Vagina (tissue), 2 donors: ENCODE data around the gene GLA. TPM values are rescaled to one million over a fixed set of nuclear protein-coding genes. Genes with fewer than 3 reads are reported as not detected.

ENCODE experiments used
- DNase-seq, 2 donors: peaks; one replicate each; pipeline ENCODE4 v3.0.0-alpha.2; 2017; ENCODE audit errors: extremely low spot score in 2 of 2
- H3K27ac ChIP-seq: fragments of 200-600 bp; sonication (generic); one replicate; pipeline ENCODE4 v1.5.1; 2019
- H3K27me3 ChIP-seq: fragments of 200-600 bp; sonication (generic); one replicate; pipeline ENCODE4 v1.5.1; 2019
- H3K36me3 ChIP-seq, 2 donors: fragments of 200-600 bp; sonication (generic); one replicate each; pipeline ENCODE4 v1.5.1; 2017 to 2019
- H3K4me1 ChIP-seq: fragments of 200-600 bp; sonication (generic); one replicate; pipeline ENCODE4 v1.5.1; 2019
- H3K4me3 ChIP-seq, 2 donors: fragments of 200-600 bp; sonication (generic); 1 replicate in 1 of 2; 2 replicates in 1 of 2; pipeline ENCODE4 v1.5.1; 2016 to 2019
- H3K9me3 ChIP-seq: fragments of 200-600 bp; sonication (generic); one replicate; pipeline ENCODE4 v1.5.1; 2019
- POLR2A ChIP-seq, 2 donors: fragments of 450-650 bp; IDR thresholded peaks; one replicate each; pipeline ENCODE4 v1.6.1; 2017; ENCODE audit warnings: antibody characterized with exemption in 2 of 2, mild to moderate bottlenecking in 2 of 2, moderate library complexity in 2 of 2
- POLR2AphosphoS5 ChIP-seq, 2 donors: sonication (generic); formaldehyde crosslinking; IDR thresholded peaks; one replicate each; pipeline ENCODE4 v1.9.0; 2017; ENCODE audit warnings: antibody characterized with exemption in 2 of 2, mild to moderate bottlenecking in 2 of 2, low read depth in 1 of 2; ENCODE audit not compliant: insufficient read depth in 1 of 2
- intact Hi-C: fragments of 100-400 bp; cut with DNase I; formaldehyde crosslinking; loops from one replicate; pipeline ENCODE4 v1.15.1; 2023
- total RNA-seq: library from RNA; depleted of rRNA; stranded (reverse); fragments of >200 nt; gene quantifications from one replicate; pipeline ENCODE4 v1.2.3, GENCODE V29; 2016
- TF ChIP-seq, protein P1 (sequence below), 3 experiments: fragments of 450-650 bp in 2 of 3; fragments of 200-600 bp in 1 of 3; sonication (generic) in 1 of 3; IDR thresholded peaks; one replicate each; pipeline ENCODE4 v1.5.1; 2017 to 2019; ENCODE audit warnings: antibody characterized with exemption in 3 of 3, mild to moderate bottlenecking in 2 of 3, moderate library complexity in 2 of 3

GLA gene
- total RNA-seq, 1 donor from 2014 or later: 15.5 TPM

GRCh38 chrX:101385795-101386541 lies 21.8 kb downstream of the GLA start, which contains the start of gene BTK:
Gene BTK (minus strand): TSS chrX:101386191. CDS start chrX:101375284, 10,907 bp downstream.
- TF ChIP-seq POLR2AphosphoS5 (IDR thresholded peaks at IDR 0.05; ENCODE audit: insufficient read depth in 1 of 2, low read depth in 1 of 2): no peak
- TF ChIP-seq POLR2A (IDR thresholded peaks at IDR 0.05): no peak
- TF ChIP-seq, protein P1, sequence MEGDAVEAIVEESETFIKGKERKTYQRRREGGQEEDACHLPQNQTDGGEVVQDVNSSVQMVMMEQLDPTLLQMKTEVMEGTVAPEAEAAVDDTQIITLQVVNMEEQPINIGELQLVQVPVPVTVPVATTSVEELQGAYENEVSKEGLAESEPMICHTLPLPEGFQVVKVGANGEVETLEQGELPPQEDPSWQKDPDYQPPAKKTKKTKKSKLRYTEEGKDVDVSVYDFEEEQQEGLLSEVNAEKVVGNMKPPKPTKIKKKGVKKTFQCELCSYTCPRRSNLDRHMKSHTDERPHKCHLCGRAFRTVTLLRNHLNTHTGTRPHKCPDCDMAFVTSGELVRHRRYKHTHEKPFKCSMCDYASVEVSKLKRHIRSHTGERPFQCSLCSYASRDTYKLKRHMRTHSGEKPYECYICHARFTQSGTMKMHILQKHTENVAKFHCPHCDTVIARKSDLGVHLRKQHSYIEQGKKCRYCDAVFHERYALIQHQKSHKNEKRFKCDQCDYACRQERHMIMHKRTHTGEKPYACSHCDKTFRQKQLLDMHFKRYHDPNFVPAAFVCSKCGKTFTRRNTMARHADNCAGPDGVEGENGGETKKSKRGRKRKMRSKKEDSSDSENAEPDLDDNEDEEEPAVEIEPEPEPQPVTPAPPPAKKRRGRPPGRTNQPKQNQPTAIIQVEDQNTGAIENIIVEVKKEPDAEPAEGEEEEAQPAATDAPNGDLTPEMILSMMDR (IDR thresholded peaks at IDR 0.05): no peak
- no peaks in the 10 kb centered on the region for H3K36me3 ChIP-seq
- H3K27me3 ChIP-seq: no peaks in the 10 kb centered on the region
- no peak within 1 kb of the TSS for H3K27ac ChIP-seq
- no peaks in the 10 kb centered on the region for H3K4me1 ChIP-seq
- no peak for DNase-seq
- no peak within 1 kb of the TSS for H3K4me3 ChIP-seq
- no peaks in the 10 kb centered on the region for H3K9me3 ChIP-seq
- intact Hi-C loops: no loop called here

- H3K4me1 ChIP-seq: no peaks in the 10 kb centered on the region
- no peak for DNase-seq
- no peaks in the 10 kb centered on the region for H3K36me3 ChIP-seq
- no peak overlapping the region for H3K27ac ChIP-seq
- no peak overlapping the region for H3K4me3 ChIP-seq
- TF ChIP-seq, protein P1 (IDR thresholded peaks at IDR 0.05): no peak
- no peak for TF ChIP-seq POLR2AphosphoS5 (IDR thresholded peaks at IDR 0.05; ENCODE audit: insufficient read depth in 1 of 2, low read depth in 1 of 2)
- TF ChIP-seq POLR2A (IDR thresholded peaks at IDR 0.05): no peak
- no peaks in the 10 kb centered on the region for H3K27me3 ChIP-seq
- no peaks in the 10 kb centered on the region for H3K9me3 ChIP-seq
- intact Hi-C loops: no loop called here
These were observed 22.6 kb downstream of the GLA start for GRCh38 chrX:101385026-101385684.

DNA sequence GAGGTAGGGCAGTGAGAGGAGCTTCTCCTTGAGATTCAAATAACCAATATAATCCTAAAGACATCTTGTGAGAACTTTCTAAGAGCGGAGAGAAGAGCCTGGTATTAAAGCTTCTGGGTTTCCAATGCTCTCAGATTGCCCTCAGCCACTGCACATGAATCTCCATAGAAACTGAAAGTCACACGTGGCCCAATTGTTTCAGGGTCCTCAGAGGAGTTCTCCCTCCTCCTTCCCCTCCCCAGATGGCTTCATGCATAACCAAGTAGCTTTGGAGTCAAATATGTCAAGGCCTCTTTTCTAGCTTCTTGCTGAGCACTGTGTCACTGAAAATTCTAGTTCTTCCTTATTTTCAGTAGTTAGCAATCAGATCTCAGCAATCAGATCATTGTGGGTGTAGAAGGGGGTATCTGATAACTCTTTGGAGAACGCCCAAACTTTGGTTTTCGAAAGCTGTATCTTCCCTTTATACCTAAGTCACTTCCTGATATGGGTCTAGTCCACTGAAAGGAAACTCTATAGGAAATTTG lies 24.0 kb downstream of the GLA start:
- intact Hi-C loops: no loop called here
- no peaks in the 10 kb centered on the region for H3K4me1 ChIP-seq
- H3K27me3 ChIP-seq: no peaks in the 10 kb centered on the region
- TF ChIP-seq, protein P1 (IDR thresholded peaks at IDR 0.05): no peak
- TF ChIP-seq POLR2AphosphoS5 (IDR thresholded peaks at IDR 0.05; ENCODE audit: insufficient read depth in 1 of 2, low read depth in 1 of 2) (no peak), POLR2A (IDR thresholded peaks at IDR 0.05) (no peak)
- H3K4me3 ChIP-seq: no peak overlapping the region
- no peaks in the 10 kb centered on the region for H3K9me3 ChIP-seq
- no peaks in the 10 kb centered on the region for H3K36me3 ChIP-seq
- H3K27ac ChIP-seq: no peak overlapping the region
- DNase-seq: no peak

DNA sequence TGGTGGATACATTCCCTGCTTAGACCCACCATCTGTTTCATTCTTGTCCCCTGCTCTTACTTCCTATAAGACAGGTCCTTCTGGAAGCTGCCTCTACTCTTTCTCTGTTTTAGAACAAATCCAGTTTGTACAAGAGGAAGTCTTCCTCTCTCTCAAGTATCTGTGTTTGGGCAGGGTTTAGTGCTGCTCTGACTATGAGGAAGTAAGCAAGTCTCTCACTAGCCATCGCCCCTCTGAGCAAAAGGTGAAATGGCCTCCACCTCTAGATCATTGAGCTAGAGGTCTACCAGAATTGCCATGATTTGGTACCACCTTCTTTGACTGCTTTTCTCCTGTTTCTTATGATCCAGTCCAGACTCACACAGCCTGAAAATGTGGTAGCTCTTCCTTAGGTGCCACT lies 30.2 kb downstream of the GLA start:
- DNase-seq: no peak
- no peaks in the 10 kb centered on the region for H3K27me3 ChIP-seq
- no peak for TF ChIP-seq POLR2AphosphoS5 (IDR thresholded peaks at IDR 0.05; ENCODE audit: insufficient read depth in 1 of 2, low read depth in 1 of 2)
- TF ChIP-seq, protein P1 (IDR thresholded peaks at IDR 0.05): no peak
- no peak for TF ChIP-seq POLR2A (IDR thresholded peaks at IDR 0.05)

More for the DNA sequence above, 30.2 kb downstream of the GLA start:
- intact Hi-C loops: no loop called here
- Histone ChIP-seq H3K27ac (no peak overlapping the region), H3K9me3 (no peaks in the 10 kb centered on the region), H3K4me3 (no peak overlapping the region), H3K36me3 (no peaks in the 10 kb centered on the region), H3K4me1 (no peaks in the 10 kb centered on the region)
